GM18505 (cell line): ENCODE data around the gene CDH23.
"Not testable (repeated sequence)": the region's sequence is repeated elsewhere in the genome, so short reads cannot be mapped to it uniquely, and the experiment has no call there.

ENCODE experiments used
- ATAC-seq: cut with Tn5 transposase; IDR thresholded peaks from one replicate; pipeline ENCODE4 v1.9.1; 2021; ENCODE audit not compliant: unreplicated experiment
- POLR2A ChIP-seq: IDR thresholded peaks from 4 replicates; pipeline ENCODE4 v1.6.1; 2011; ENCODE audit warnings: borderline replicate concordance; ENCODE audit not compliant: insufficient read depth, insufficient read length; ENCODE audit errors: extremely low read depth

CDH23 gene

DNA sequence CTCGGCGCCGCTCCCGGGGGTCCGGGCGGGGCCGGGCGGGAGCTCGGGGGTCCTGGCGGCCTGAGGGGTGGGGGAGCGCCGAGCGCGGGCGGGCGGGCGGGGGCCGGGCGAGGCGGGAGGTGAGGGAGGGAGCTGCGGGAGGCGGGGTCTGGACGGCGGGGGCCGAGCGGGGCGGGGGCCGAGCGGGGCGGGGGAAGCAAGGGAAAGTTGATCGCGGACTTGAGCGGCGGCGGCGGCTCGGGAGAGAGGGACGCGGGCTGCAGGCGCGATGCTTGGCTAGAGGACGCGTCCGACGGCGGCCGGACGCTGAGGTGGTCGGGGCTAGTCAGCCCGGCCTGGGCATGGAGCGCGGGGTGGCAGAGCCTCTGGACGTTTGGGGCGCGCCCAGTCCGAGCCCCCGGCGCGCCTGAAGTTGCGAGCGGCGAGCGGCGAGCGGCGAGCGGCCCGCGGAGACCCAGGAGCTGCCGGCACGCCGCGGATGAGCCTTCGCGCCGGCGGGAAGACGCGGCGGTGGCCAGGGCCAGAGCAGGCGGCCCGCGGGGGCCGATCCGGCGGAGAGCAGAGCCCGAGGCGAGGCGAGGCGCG lies at the start of gene CDH23:
CDH23 (plus strand) TSS at position 210 of the 585 bp plus-strand sequence. CDS start 42,912 bp downstream, outside the sequence.
- TF ChIP-seq POLR2A: no peak
- no peak for ATAC-seq

DNA sequence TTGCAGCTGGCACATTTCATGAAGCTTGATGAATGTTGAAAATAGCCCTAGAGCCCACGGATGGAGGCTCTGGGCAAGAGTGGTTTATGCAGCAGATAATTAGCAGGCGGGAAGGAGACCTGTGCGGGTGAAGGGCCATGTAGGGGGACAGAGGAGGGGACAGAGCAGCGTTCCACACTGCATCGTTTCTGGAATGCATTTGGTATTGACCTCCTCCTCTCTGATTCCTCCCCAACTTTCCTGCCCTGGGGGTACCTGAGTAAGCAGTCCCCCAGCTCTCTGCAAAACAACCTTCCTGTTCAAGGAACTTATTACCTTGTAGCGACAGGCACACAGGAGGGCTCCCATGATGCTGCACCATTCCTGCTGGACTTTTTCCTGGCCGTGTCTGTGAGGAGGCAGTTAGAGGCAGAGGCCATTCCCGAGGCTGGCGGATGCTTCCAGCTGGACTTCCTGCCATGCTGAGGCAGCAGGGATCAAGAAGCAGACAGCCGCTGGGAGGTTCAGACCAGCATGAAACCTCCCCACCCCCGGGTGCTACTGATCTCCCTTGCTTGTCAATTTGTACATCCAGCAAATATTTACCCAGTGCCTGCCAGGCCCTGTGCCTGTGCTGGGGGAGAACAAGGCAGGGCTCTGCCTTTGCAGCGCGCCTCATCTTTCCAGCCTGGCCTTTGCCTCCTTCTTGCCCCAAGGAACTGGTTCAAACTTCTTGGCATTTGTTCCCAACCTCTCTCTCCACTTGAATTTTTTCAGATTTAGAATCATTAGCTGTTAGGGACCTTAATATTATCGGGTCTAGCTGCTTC lies 48.9 kb upstream of the CDH23 start:
- TF ChIP-seq POLR2A: no peak
- ATAC-seq: no peak

DNA sequence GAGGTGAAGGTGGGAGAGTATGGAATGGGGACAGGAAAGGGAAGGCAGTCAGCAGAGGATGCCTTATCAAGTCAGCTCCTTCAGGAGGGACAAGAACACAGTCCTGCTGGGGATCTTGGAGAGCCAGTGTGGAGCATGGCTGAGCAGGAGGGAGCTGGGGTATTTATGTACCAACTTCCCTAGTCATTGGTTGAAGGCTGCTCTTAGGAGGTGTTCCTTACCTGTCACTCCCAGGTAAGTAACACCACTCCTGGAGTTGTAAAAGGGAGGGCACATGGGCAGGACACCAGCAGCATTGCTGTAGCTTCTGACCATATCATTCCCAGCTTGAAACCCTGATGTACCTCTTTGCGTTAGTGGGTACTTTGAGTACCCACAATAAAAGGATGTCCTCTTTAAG lies 47.9 kb upstream of the CDH23 start:
- TF ChIP-seq POLR2A: no peak
- ATAC-seq: no peak

DNA sequence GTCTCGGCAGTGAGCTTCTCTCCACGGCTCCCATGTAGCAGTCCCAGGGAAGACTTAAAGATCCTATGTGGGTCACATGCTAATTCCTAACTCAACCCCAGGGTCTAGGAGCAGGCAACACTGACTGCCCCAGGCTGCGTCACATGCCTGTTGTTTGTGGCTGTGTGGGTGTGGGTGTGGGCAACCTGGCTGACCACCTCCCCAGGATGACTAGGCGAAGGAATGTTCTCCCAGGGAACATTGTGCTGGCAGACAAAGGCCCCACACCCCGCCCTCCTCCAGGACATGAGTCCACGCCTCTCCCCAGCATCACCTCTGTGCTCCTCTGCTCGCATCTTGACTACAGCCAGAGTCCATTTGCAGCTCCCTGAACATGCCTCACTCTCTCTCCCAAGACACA lies 47.3 kb upstream of the CDH23 start:
- TF ChIP-seq POLR2A: no peak
- ATAC-seq: no peak

DNA sequence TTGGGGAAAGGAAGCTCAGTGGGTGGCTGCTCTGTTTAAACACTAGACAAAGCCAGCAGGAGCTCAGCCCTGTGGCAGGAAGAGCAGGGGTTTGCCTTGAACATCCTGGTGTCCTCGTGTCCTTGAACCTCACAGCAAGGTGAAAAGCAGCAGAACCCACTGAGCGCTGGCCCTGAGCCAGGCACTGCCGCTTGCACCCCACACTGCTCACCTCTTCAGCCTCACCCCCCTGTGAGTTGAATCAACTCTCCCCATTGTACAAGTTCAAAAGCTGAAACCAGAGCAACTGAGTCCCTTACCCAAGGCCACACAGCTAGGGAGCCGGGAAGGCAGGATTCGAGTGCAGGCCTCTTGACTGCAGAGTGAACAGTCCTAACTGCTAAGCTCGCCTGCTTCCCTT lies 45.6 kb upstream of the CDH23 start:
- ATAC-seq: no peak
- no peak for TF ChIP-seq POLR2A

DNA sequence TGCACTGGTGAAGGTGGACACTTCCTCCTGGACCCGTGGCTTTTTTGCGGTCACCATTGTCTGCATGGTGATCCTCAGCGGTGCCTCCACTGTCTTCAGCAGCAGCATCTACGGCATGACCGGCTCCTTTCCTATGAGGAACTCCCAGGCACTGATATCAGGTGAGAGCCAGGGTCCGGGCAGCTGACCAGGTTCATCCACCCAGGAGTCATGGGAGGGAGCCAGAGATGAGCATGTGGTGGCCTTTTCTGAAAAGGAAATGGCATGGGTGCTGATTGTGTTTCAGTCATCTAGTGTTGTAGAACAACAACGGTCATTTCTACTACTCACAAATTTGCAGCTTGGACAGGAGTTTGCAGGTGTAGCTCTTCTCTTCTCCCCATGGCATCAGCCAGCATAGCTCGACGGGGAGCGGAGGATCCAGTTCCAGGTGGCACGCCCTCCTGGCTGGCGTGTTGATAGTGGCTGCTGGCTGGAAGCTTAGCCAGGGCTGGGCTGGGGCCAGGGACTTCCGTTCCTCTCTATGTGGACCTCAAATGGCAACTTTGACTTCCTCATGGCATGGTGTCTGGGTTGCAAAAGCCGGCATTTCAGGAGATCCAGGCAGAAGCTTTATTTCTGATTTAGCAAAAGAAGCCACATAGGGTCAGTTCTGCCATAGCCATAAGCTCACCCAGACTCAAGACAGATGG lies 44.9 kb upstream of the CDH23 start:
- ATAC-seq: no peak
- TF ChIP-seq POLR2A: no peak

DNA sequence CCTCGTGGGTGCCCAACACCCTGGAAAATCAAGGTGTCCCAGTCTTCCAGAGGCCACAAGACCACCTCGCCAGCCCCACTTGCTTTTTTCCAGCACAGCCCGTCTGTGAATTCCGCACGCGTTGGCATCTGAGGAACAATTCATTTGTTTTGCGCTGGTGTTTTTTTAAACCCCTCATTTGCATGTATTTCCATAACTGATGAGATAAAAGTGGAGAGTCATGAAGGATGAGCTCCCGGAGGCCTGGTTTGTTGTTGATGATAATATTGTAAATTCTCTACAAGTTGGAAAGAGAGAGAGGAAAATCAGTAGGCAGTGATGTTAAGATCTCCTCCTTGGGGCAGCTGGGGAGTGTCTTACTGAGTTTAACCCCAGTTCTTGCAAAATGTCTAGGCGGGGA lies 43.1 kb upstream of the CDH23 start:
- TF ChIP-seq POLR2A: no peak
- no peak for ATAC-seq

DNA sequence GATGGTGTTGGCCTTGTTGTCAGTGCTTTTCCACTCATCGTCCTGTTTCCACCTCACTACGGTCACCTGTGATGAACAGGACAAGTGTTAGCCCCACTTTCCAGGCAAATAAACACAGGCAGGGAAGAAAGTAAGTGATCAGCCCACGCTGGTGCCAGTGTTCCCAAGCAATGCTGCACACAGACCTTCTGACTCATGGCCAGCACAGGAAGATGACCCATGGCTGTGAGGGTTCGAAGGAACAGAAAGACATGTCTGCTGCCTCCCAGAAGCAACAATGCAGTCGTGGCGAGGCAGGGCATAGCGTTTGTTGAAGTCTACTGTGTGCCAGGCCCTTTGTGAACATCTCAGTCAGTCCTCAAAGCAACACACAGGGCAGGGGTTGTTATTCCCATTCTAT lies 41.9 kb upstream of the CDH23 start:
- ATAC-seq: no peak
- no peak for TF ChIP-seq POLR2A

DNA sequence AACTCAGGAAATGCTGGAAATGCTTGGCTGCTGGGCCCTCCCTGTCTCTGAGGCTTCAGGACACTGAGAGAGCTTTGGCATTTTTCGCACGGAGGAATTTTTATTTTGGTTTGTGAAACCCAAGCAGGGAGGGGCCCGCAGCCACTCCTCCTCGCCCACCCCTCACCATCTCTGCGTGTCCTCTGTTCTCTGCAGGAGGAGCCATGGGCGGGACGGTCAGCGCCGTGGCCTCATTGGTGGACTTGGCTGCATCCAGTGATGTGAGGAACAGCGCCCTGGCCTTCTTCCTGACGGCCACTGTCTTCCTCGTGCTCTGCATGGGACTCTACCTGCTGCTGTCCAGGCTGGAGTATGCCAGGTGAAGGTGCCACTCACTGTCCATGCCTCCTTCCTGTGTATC lies 40.8 kb upstream of the CDH23 start:
- no peak for ATAC-seq
- TF ChIP-seq POLR2A: no peak

DNA sequence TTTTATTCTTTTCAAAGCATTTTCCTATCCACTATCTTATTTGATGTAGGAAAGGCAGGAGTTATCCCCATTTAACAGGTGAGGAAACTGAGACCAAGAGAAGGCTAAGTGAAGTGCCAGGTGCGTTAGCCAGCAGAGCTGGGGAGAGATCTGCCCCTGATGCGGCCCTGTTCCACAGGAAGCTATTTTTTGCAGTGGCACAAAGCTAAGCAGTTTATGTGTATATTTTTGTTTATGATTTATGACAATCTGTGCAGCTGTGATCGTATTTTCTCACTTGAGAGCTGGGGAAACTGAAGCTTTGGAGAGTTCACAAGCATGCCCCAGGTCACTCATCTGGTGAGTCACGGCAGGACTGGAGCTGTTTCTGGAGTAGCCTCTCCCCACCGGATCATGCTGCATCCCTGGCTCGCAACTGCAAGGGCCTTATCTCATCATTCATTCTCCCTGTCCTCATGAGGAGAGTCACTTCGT lies 38.9 kb upstream of the CDH23 start:
- TF ChIP-seq POLR2A: no peak
- no peak for ATAC-seq

DNA sequence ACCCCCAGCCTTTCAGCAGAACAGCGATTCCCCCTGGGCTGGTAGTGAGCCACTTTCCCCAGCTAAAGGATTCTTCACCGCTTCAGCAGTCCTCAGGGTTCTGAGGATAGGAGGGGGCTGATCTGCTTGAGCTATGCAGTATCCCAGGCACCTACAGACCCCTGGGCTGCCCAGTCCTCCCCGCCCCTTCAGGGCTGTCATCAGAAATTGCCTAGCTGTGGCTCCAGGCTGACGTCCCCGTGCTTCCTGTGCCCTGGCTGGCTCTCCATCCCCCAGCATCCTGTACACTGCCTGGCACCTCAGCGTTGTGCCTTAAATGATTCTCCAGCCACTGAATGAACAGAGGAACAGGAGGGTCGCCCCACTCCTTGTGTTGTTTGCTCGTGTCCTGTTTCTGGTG lies 38.4 kb upstream of the CDH23 start:
- TF ChIP-seq POLR2A: no peak
- no peak for ATAC-seq

DNA sequence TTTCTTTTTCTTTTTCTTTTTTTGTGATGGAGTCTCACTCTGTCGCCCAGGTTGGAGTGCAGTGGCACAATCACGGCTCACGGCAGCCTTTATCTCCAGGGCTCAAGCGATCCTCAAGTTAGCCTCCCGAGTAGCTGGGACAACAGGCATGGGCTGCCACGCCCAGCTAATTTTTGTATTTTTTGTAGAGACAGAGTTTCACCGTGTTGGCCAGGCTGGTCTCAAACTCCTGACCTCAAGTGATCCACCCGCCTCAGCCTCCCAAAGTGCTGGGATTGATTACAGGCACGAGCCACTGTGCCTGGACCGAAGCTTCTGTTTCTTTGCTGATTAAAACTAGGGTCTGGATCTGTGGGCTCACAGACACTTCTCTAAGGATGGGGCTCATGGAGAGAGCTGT lies 37.8 kb upstream of the CDH23 start:
- ATAC-seq: not testable (repeated sequence)

DNA sequence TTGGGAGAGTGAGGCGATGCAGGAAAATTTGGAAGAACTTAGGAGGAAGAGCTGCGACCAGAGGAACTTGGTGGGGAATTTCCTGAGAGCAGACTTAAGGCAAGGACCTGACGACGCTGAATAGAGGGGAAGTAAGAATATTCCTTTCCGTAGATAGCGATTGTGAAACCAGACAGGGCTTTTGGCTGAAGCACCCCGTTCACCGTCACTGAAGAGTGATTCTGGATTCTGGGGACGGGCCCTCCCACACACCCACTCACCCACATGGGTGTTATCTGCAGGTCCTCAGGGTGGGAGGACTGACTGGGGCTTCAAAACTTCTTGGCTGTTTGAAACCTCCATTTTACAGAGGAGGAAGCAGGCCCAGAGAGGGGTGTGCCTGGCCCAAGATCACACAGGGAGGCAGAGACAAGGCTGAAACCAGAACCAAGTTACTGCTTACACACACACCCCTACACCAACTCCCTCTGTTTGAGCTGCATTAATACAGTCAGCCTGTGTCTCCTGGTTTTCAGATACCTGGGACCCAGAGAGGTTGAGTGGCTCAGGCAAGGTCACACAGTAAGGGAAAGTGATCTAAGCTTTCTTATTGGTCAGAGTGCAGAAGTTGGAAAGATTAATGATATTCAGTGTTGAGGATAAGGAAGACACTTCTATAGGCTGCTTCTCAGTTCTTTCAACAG lies 37.2 kb upstream of the CDH23 start:
- TF ChIP-seq POLR2A: no peak
- ATAC-seq: no peak
